Measurements from ENCODE around the gene HOXD13. TPM values are rescaled to one million over a fixed set of nuclear protein-coding genes. Genes with fewer than 3 reads are reported as not detected.

HOXD13 gene
- total RNA-seq, 1 experiment from 2014 or later: 0.36 TPM

GRCh38 chr2:176109192-176109901, 16.8 kb downstream of the HOXD13 start:
- no peaks in the 10 kb centered on the region for H3K9me3 ChIP-seq (ENCODE audit: low read length)
- H3F3A ChIP-seq (ENCODE audit: low read length, unreplicated experiment): no peaks in the 10 kb centered on the region
- no peaks in the 10 kb centered on the region for H3K79me2 ChIP-seq (ENCODE audit: low read length)
- TF ChIP-seq EZH2phosphoT487 (IDR thresholded peaks at IDR 0.05; ENCODE audit: borderline replicate concordance, low read length) (no peak), CTCF (conservative IDR thresholded peaks at IDR 0.05; ENCODE audit: low read depth, low read length) (no peak), EZH2 (IDR thresholded peaks at IDR 0.05; ENCODE audit: low read length, unreplicated experiment) (no peak)
- H3K4me2 ChIP-seq (ENCODE audit: low read length): no peak overlapping the region
- no TSS peak for BruUV-seq (replicated peaks)
- H3K4me1 ChIP-seq (ENCODE audit: insufficient read depth, low read length): peaks cover 8% of the 10 kb centered on the region
- peaks cover 34% of the 10 kb centered on the region for H3K27me3 ChIP-seq (ENCODE audit: low read length)
- ChIA-PET POLR2A (ENCODE audit: unreplicated experiment) (no interaction called here), CTCF (no interaction called here)
- ATAC-seq (no peak), DNase-seq (no peak)
- H3K36me3 ChIP-seq (ENCODE audit: low read depth, low read length): no peaks in the 10 kb centered on the region
- intact Hi-C loops (cut with micrococcal nuclease): no loop called here
- no peak overlapping the region for H3K9ac ChIP-seq (ENCODE audit: low read length)
- no peaks in the 10 kb centered on the region for H3K9me2 ChIP-seq (replicated peaks; ENCODE audit: low read length)
- H3K4me3 ChIP-seq (ENCODE audit: low read length): no peak overlapping the region
- H2AFZ ChIP-seq (ENCODE audit: low read length): no peak overlapping the region
- no peaks in the 10 kb centered on the region for H4K20me1 ChIP-seq (ENCODE audit: low read length)
- H3K27ac ChIP-seq (ENCODE audit: low read length): no peak overlapping the region

- H3K9ac ChIP-seq (ENCODE audit: low read length): no peak overlapping the region
- no peak overlapping the region for H2AFZ ChIP-seq (ENCODE audit: low read length)
- no peaks in the 10 kb centered on the region for H3F3A ChIP-seq (ENCODE audit: low read length, unreplicated experiment)
- DNase-seq: no peak
- CTCF ChIA-PET: no interaction called here
- H3K4me1 ChIP-seq (ENCODE audit: insufficient read depth, low read length): peaks cover 4% of the 10 kb centered on the region; the same call in 1 of the 2 replicates
- BruUV-seq (replicated peaks): no TSS peak
- no peak overlapping the region for H3K27ac ChIP-seq (ENCODE audit: low read length)
- no peak for TF ChIP-seq CTCF (conservative IDR thresholded peaks at IDR 0.05; ENCODE audit: low read depth, low read length)
- no peak for TF ChIP-seq EZH2phosphoT487 (IDR thresholded peaks at IDR 0.05; ENCODE audit: borderline replicate concordance, low read length)
- TF ChIP-seq EZH2 (IDR thresholded peaks at IDR 0.05; ENCODE audit: low read length, unreplicated experiment): no peak
- H3K79me2 ChIP-seq (ENCODE audit: low read length): no peaks in the 10 kb centered on the region
- peaks cover 40% of the 10 kb centered on the region for H3K27me3 ChIP-seq (ENCODE audit: low read length)
- POLR2A ChIA-PET (ENCODE audit: unreplicated experiment): no interaction called here
- no peaks in the 10 kb centered on the region for H4K20me1 ChIP-seq (ENCODE audit: low read length)
- intact Hi-C loops (cut with micrococcal nuclease): loop anchor here (5.0 kb wide), 2 partner anchors 702 to 1037 kb away; no protein-coding TSS in a partner anchor
- H3K4me3 ChIP-seq (ENCODE audit: low read length): no peak overlapping the region
- no peak overlapping the region for H3K4me2 ChIP-seq (ENCODE audit: low read length)
- no peaks in the 10 kb centered on the region for H3K9me3 ChIP-seq (ENCODE audit: low read length)
- no peak for ATAC-seq
- no peaks in the 10 kb centered on the region for H3K36me3 ChIP-seq (ENCODE audit: low read depth, low read length)
- no peaks in the 10 kb centered on the region for H3K9me2 ChIP-seq (replicated peaks; ENCODE audit: low read length)
Measured at GRCh38 chr2:176109946-176110345, 17.4 kb downstream of the HOXD13 start.

All from PC-3 (cell line).